NOMO-1 treated with dmso at 0.1 percent for 144 hours (cell line): Measurements from ENCODE around the gene ITGA11.
A peak's percentile ranks its signal among the peaks of the same experiment; 100 is the strongest.

ENCODE experiments used
- DNase-seq: peaks from one replicate; lab custom pipeline; 2025; ENCODE audit not compliant: unreplicated experiment; lab: John Stamatoyannopoulos, UW

ITGA11 gene

DNA sequence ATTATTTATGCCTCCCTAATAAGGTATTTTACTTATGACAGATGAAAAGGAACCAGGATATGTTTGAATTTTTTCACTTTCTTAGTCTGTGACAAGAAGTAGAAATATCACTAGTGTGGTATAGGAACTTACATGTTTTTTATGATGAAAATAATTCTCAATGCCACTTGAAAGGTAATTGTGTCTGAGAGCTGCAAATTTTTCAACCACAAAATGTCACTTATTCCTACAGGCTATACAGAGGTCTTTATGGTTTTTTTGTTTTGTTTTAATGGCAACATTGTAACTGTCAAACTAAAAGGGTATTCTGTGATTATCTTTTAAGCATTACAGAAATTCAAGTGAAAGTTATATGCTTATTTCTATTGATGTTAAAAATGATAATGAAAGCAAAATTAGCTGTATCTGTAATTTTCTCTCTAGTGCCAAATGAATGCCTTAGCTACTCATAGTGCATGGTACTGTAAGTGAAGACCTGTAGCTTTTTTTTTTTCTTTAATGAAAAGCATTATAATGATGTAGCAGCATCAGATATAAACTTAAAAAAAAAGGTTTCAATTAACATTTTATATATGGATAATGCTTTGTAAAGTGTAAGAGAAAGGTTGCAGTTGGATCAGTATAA, 139.7 kb downstream of the ITGA11 start:
- no peak for DNase-seq

DNA sequence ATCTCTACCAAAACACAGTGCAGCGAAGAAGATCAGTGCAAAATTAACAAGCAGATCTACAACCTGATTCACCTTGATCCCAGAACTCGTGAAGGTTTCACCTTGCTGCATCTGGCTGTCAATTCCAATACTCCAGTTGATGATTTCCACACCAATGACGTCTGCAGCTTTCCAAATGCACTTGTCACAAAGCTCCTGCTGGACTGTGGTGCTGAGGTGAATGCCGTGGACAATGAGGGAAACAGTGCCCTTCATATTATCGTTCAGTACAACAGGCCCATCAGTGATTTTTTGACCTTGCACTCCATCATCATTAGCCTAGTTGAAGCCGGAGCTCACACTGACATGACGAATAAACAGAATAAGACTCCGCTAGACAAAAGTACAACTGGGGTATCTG, 141.2 kb downstream of the ITGA11 start:
- DNase-seq, result no peak

DNA sequence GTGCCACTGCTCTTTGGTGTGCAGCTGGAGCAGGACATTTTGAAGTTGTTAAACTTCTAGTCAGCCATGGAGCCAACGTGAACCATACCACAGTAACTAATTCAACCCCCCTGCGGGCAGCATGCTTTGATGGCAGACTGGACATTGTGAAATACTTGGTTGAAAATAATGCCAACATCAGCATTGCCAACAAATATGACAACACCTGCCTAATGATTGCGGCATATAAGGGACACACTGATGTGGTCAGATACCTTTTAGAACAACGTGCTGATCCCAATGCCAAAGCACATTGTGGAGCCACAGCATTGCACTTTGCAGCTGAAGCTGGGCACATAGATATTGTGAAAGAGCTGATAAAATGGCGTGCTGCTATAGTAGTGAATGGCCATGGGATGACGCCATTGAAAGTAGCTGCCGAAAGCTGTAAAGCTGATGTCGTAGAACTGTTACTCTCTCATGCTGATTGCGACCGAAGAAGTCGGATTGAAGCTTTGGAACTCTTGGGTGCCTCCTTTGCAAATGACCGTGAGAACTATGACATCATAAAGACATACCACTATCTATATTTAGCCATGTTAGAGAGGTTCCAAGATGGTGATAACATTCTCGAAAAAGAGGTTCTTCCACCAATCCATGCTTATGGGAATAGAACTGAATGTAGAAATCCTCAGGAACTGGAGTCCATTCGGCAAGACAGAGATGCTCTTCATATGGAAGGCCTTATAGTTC, 142.2 kb downstream of the ITGA11 start:
- DNase-seq, result no peak

DNA sequence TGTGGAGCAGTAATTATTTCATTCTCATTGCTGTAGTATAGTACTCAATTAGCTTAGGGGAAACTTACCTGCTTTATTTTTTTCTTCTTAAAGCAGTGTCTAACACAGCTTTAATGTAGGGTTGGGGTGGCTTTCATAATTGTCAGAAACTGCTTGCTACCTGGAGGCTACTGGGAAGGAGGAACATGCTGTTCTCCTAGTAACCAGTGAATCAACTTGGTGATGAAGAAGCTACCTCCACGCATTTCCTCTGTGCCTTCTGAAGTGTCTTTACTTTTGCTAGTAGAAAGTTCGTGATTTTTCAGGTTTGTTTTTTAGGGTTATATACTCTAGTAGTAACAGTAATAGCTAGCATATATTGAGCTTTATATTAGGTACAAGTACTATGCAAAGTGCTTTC, 142.9 kb downstream of the ITGA11 start:
- no peak for DNase-seq

DNA sequence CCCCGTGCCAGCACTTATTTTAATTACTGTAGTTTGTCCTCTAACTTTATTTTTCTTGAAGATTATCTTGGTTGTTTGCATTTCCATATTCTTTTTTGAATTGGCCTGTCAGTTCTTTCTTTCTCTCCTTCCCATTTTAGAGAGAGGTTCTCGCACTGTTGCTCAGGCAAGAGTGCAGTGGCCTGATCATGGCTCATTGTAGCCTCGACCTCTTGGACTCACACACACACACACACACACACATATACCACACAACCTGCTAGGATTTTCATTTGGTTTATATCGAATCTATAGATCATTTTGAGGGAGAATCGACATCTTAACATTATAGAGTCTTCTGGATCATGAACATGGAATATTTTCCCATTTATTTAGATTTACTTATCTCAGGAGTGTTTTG, 145.7 kb downstream of the ITGA11 start:
- no peak for DNase-seq

DNA sequence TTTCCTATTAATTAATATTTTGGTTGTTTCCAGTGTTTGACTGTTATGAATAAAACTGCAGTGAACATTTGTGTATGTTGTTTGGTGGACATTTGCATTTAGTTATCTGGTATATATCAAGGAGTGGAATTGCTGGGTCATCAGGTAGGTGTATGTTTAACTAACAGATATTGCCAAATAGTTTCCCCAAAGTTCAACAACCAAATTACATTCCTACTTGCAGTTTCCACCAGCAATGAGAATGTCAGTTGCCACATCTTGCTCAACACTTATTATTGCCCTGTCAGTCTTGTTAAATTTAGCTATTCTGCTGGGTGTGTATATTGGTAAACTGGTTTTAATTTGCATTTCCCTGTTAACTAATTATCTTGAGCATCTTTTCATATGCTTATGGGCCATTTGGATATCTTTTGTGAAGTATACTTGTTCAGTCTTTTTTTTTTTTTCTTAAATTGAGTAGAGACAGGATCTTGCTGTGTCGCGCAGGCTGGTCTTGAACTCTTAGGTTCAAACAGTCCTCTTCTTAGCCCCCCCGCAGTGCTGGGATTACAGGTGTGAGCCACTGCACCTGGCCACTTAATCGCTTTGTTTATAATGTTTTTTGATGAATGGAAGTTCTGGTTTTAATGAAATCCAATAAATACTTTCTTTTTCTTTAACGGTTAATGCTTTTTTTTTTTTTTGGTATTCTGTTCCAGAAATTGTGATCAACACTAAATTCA, 146.5 kb downstream of the ITGA11 start:
- peak; percentile 45 for DNase-seq

DNA sequence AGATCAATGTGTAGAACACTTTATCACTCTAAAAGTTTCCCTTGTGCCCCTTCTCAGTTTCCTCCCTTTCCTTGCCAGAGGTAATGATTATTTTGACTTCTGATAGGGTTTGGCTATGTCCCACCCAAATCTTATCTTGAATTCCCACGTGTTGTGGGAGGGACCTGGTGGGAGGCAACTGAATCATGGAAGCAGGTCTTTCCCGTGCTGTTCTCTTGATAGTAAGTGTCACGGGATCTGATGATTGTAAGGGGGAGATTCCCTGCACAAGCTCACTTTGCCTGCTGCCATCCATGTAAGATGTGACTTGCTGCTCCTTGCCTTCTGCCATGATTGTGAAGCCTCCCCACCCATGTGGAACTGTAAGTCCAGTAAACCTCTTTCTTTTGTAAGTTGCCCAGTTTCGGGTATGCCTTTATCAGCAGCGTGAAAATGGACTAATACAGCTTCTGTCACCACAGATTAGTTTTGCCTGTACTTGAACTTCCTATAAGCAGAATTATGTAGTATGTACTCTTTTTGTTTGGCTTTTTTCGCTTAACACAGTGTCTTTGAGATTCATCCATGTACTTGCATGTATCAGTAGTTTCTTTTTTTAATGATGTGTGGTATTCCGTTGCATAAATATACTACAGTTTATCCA, 147.2 kb downstream of the ITGA11 start:
- no peak for DNase-seq

DNA sequence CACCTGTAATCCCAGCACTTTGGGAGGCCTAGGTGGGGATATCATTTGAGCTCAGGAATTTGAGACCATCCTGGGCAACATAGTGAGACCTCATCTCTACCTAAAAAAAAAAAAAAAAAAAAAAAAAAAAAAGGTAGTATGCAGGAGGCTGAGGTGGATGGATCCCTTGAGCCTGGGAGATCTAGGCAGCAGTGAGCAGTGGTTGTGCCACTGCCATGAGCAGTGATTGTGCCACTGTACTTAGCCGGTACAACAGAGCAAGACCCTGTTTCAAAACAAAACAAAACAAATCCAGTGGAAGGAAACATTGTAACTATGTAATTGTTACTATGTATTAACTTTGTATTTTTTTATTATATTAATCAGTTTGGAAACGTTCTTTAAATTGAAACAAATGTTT, 148.6 kb downstream of the ITGA11 start:
- no peak for DNase-seq

DNA sequence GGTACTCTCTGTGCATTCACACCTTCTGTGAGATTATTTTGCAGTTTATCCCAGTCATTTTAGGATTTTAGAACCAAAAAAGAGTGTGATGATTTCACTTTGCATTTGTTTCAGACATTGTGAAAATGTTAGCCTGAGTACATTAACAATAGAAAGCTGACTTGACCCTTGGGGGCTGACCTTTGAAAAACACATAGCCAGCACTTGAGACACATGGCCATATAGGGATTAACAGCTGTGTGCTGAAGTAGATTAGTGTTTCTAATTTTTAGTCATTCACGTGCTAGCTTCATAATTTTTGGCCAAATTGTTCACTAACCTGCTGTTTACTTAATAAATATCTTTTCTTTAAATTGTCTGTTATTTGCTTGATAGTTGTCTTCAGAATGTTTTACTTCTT, 151.0 kb downstream of the ITGA11 start:
- no peak for DNase-seq

DNA sequence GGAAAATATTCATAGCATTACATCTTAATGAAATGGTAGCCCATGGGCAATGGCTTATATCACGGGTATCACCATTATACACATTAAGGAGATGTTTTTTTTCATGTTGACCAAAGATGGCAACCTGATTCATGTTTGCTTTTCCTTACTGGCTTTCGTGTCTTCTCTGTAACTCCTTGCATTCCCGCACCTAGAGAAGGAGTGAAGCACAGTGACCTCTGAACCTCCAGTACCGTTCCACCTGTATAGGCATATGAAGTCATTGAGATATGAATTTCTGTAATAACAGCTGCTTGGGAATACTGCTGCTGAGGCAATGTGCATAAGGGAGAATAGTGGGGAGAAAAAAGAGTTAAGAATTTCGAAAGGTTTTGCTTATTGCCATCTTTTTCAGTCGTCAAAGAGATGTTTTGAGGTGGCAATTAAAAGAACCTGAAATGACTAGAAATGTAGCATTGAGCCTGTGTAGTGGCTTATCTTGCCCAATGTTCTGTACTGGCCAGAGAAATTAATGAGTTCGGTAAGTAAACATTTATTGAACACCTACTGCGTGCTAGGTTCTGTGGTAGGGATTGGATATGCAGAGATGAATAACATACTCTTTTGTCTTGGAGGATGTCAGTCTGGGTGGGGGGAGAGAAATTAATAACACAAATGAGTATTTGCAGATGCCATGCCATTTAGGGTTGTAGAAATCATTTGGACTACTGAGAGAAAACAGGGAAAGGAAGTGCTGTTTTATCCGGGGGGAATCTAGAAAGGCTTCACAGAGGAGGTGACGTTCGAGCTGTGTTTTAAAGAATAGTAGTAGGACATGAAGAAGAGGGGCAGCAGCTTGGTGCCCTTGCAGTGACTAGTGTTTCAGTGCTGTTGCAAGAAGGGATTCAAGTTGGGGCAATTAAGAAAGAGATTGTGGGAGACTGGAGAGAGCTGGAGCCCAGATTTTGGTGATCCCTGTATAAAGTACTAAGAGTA, 151.9 kb downstream of the ITGA11 start:
- no peak for DNase-seq

DNA sequence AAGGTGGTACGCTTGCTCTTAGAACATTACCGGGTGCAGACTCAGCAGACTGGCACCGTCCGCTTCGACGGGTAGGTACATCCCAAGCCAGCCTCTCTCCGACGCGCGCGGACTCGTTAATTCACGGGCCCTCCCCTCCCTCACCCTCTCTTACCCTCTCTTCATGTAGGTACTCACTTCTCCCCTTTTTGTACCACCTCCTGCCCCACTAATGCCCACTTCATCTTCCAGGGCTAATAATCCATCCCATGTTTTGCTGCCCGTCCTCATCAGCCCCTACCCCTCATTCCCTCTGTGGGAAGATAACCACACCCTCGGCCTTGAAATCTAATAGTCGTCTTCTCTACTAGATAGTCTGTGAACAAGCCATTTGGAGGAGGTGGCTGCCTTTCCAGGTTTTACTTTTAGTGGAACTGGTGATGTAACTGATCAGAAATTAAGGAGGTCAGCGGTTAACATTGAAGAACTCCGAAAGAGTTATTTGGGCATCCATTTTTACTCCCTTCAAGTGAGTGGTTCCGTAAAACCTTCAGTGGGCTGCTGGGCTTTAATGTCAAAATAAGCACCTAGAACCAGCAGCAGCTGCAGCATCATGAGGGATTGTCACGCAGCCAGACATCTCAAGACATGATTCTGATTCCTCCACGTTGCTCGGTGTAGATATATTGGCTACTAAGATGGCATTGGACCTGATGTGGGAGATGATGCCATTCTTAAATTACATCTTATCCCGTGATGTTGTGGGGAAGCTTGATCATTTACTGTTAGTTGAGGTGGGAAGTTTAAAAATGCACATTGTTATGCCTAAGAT, 153.2 kb downstream of the ITGA11 start:
- DNase-seq, result no peak

DNA sequence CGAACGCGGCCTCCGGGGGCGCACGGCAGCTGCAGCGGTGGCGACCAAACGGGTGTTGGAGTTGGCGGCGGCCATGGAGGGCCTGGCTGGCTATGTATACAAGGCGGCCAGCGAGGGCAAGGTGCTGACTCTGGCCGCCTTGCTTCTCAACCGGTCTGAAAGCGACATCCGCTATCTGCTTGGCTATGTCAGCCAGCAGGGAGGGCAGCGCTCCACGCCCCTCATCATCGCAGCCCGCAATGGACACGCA, 153.7 kb downstream of the ITGA11 start:
- no peak for DNase-seq

DNA sequence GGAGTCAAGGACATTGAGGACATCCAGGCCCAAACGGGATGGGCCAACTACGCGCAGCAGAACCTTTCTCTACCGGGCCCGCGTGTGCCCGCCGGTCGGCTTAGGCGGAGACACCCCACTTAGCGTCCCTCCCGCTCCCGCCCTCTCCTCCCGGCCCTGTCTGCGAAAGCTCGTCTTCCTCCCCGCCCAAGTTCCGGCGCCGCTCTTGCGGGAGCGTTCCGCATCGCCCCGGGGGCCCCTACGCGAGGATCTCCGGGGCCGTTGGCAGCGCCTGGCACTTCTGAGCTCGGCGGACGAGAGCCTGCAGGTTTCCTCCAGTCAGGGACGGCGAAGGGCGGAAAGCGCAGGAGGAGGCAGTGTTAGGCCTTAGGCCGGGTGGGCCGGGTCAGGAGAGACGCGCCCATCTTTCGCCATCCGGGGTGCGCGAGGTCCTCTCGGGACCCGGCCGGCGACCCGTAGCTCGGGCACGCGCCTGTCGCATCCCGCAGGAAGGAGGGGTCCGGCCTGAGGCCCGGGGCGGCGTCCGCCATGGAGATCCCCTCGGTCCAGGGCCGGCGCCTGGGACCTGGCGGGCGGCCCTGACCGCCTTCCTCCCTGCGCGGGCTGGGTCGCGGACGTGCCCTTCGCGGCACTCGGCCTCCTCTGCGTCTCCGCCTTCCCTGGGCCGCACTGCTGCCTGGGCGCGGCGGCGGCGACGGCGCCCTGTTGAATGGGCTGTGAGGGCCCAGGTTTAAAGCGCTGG, 154.2 kb downstream of the ITGA11 start, which contains the start of gene FEM1B:
Gene FEM1B (plus strand): TSS at position 143 of the 742 bp plus-strand sequence. CDS start 673 bp downstream, outside the sequence.
- DNase-seq, result peak; percentile 93

DNA sequence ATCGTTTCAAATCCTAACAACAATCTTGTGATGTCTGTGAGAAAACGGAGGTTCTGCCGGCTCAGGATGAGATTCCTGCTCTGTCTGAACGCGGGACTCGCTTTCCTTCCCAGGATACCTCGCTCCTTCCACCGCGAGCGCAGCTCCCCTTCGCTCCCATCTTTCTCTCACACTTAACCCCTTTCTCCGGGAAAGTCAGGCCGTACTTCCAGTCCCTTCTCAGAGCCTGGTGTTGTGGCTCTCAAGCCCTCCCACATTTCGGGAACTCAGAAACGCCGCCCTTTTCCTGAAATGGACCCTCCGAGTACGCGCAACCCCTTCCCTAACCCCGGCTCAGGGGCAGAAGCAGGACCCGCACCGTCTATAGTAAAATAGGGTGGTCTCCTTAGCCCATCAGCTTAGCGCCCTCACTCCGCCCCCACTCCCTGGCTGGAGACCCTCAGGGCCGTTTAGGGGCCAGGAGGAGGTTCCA, 154.8 kb downstream of the ITGA11 start:
- DNase-seq, result no peak

DNA sequence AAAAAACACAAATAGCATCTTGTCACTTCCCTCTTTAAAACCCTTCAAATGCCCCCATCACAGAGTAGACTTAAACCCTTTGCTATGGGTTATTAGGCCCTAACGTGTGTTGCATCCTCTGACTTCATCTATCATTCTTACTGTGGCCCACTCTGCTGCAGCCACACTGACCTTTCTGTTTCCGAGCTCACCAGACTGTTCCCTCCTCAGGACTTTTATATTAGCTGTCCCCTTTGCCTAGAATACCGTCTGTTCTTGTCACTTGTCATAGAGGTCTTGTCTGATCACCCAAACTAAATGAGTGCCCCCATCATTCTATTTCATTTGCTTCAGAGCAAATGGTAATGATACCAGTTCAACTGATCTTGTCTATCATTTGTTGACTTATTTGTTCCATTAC, 155.3 kb downstream of the ITGA11 start:
- DNase-seq, result no peak

DNA sequence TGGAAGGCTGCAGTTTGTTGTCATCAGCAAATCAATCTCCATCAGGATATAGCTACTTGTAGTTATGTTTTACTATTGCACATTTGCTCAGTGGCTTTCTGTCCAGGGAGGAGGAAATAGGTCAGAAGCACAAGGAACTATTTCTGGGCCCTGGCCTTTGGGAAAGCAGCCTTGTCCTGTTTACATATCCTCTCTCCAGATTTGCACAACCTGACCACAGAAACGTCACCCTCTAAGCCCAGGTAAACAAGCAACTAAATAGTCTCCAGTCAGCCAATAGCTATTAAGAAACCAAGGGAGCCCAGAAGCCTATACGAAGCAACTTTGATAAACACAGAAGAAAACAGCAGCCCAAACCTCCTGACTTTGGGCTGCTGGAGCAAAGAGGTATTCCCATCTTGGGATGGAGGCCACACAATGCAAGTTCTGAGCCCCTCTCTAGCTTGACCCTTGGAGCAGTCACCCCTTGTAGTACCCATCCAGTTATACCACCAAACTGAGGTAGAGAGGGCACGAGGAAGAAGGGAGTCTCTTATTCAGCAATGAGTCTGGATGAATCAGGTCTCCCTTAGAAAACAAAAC, 156.7 kb downstream of the ITGA11 start:
- DNase-seq, result no peak

DNA sequence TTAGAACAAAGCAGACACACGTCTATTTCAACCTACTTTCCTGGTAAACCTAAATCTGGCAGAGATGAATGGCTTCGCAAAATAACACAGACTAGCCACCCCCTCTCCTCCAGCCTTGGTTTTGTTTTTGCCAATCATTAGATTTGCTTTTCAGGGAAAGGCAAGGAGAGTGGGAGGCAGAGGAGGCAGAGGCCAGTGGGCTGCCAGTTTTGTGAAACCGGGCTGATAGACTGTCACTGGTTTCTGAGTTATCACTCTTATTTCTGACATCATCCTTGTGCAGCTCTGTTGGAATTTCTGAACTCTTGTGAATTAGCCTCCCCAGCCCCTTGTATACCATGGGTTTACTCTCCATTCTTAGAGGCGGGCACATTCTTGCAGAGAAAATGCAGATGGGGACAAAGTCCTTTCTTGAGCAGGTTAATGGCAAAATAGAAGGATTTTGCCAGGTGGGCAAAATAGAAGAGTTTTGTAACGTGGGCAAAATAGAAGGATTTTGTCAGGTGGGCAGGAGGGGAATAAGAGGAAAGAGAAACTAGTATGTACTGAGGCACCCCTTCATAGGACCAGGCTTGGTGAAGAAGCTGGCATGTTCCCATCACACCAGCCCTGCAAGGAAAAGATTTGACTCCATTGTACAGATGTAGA, 157.6 kb downstream of the ITGA11 start:
- DNase-seq, result no peak

DNA sequence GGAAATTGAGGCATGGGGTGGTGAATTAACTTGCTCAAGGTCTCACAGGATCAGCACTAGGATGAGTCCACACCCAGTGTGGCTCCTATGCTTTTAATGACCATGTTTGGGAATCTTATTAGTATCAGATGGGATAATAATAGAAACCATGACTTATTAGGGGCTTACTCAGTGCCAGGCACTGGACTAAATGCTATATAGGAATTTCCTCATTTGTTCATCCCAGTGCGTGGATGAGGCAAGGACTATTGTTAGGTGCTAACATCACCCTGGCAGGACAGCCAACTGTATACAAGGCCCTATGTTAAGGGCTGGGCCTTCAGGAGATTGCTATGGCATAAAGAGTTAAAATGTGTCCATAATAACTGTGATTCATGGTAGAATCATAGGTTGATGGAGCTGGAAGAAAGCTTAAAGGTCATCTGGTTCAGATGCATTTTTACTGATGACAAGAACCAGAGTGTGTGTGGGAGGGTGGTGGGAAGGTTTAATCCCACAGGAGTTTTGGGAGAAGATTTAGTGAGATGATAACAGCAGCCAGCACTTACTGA, 159.2 kb downstream of the ITGA11 start:
- DNase-seq, result no peak
